ENCODE data around the gene SEPTIN8.

SEPTIN8 gene

GRCh38 chr5:132802044-132802684 lies 25.1 kb upstream of the SEPTIN8 start:
- no peak overlapping the region for H2AFZ ChIP-seq (ENCODE audit: low read length)
- no peaks in the 10 kb centered on the region for H3K36me3 ChIP-seq (ENCODE audit: insufficient read depth, low read length)
- H3K9me3 ChIP-seq (ENCODE audit: insufficient read depth, low read depth, low read length) = no peaks in the 10 kb centered on the region
- H3K9ac ChIP-seq (ENCODE audit: low read depth, low read length, poor library complexity, severe bottlenecking) = no peak overlapping the region
- TF ChIP-seq EZH2phosphoT487 (IDR thresholded peaks at IDR 0.05; ENCODE audit: borderline replicate concordance) = no peak
- TF ChIP-seq CTCF (conservative IDR thresholded peaks at IDR 0.05; ENCODE audit: low read length) = no peak
- no peaks in the 10 kb centered on the region for H3F3A ChIP-seq (ENCODE audit: low read depth)
- H3K79me2 ChIP-seq (ENCODE audit: insufficient read depth, low read length) = no peaks in the 10 kb centered on the region
- no peaks in the 10 kb centered on the region for H3K4me1 ChIP-seq (ENCODE audit: insufficient read depth, low read length, poor library complexity, severe bottlenecking)
- no peak overlapping the region for H3K4me3 ChIP-seq (ENCODE audit: low read length, poor library complexity, severe bottlenecking)
- H3K4me2 ChIP-seq (ENCODE audit: low read depth, low read length, poor library complexity, severe bottlenecking) = no peak overlapping the region
- no peaks in the 10 kb centered on the region for H3K9me2 ChIP-seq (replicated peaks; ENCODE audit: low read depth, low read length)
- H4K20me1 ChIP-seq (ENCODE audit: insufficient read depth, low read length, poor library complexity, severe bottlenecking) = no peaks in the 10 kb centered on the region
- H3K27me3 ChIP-seq (ENCODE audit: insufficient read depth, low read length, poor library complexity, severe bottlenecking) = no peaks in the 10 kb centered on the region

GRCh38 chr5:132800545-132800944 lies 23.5 kb upstream of the SEPTIN8 start:
- no peaks in the 10 kb centered on the region for H3K9me2 ChIP-seq (replicated peaks; ENCODE audit: low read depth, low read length)
- H3K79me2 ChIP-seq (ENCODE audit: insufficient read depth, low read length) = no peaks in the 10 kb centered on the region
- no peaks in the 10 kb centered on the region for H3K9me3 ChIP-seq (ENCODE audit: insufficient read depth, low read depth, low read length)
- no peaks in the 10 kb centered on the region for H4K20me1 ChIP-seq (ENCODE audit: insufficient read depth, low read length, poor library complexity, severe bottlenecking)
- H3K36me3 ChIP-seq (ENCODE audit: insufficient read depth, low read length) = no peaks in the 10 kb centered on the region
- no peak overlapping the region for H3K4me2 ChIP-seq (ENCODE audit: low read depth, low read length, poor library complexity, severe bottlenecking)
- no peak overlapping the region for H2AFZ ChIP-seq (ENCODE audit: low read length)
- H3K4me3 ChIP-seq (ENCODE audit: low read length, poor library complexity, severe bottlenecking) = no peak overlapping the region
- H3K27me3 ChIP-seq (ENCODE audit: insufficient read depth, low read length, poor library complexity, severe bottlenecking) = no peaks in the 10 kb centered on the region
- H3K4me1 ChIP-seq (ENCODE audit: insufficient read depth, low read length, poor library complexity, severe bottlenecking) = no peaks in the 10 kb centered on the region
- TF ChIP-seq EZH2phosphoT487 (IDR thresholded peaks at IDR 0.05; ENCODE audit: borderline replicate concordance) (no peak), CTCF (conservative IDR thresholded peaks at IDR 0.05; ENCODE audit: low read length) (no peak)
- no peak overlapping the region for H3K9ac ChIP-seq (ENCODE audit: low read depth, low read length, poor library complexity, severe bottlenecking)
- H3F3A ChIP-seq (ENCODE audit: low read depth) = no peaks in the 10 kb centered on the region

GRCh38 chr5:132799392-132799791 lies 22.4 kb upstream of the SEPTIN8 start:
- Histone ChIP-seq H3K4me1 (ENCODE audit: insufficient read depth, low read length, poor library complexity, severe bottlenecking) (no peaks in the 10 kb centered on the region), H3K9ac (ENCODE audit: low read depth, low read length, poor library complexity, severe bottlenecking) (no peak overlapping the region), H3K9me3 (ENCODE audit: insufficient read depth, low read depth, low read length) (no peaks in the 10 kb centered on the region), H3K36me3 (ENCODE audit: insufficient read depth, low read length) (no peaks in the 10 kb centered on the region), H3F3A (ENCODE audit: low read depth) (no peaks in the 10 kb centered on the region), H3K79me2 (ENCODE audit: insufficient read depth, low read length) (no peaks in the 10 kb centered on the region), H4K20me1 (ENCODE audit: insufficient read depth, low read length, poor library complexity, severe bottlenecking) (no peaks in the 10 kb centered on the region), H2AFZ (ENCODE audit: low read length) (no peak overlapping the region), H3K4me3 (ENCODE audit: low read length, poor library complexity, severe bottlenecking) (no peak overlapping the region), H3K4me2 (ENCODE audit: low read depth, low read length, poor library complexity, severe bottlenecking) (no peak overlapping the region), H3K27me3 (ENCODE audit: insufficient read depth, low read length, poor library complexity, severe bottlenecking) (no peaks in the 10 kb centered on the region), H3K9me2 (replicated peaks; ENCODE audit: low read depth, low read length) (no peaks in the 10 kb centered on the region)
- TF ChIP-seq EZH2phosphoT487 (IDR thresholded peaks at IDR 0.05; ENCODE audit: borderline replicate concordance) (no peak), CTCF (conservative IDR thresholded peaks at IDR 0.05; ENCODE audit: low read length) (no peak)
